GM12878 (cell line): ENCODE results near the gene CCDC27. TPM values are rescaled to one million over a fixed set of nuclear protein-coding genes. Genes with fewer than 3 reads are reported as not detected.
A peak's percentile ranks its signal among the peaks of the same experiment; 100 is the strongest.

ENCODE experiments used
- CBX5 ChIP-seq: sonication (generic); IDR thresholded peaks from 2 replicates; pipeline ENCODE4 v1.6.1; 2016; ENCODE audit warnings: low read depth, moderate library complexity, mild to moderate bottlenecking, inconsistent platforms
- CHD4 ChIP-seq: fragments of 200-600 bp; sonication (generic); IDR thresholded peaks from 2 replicates; pipeline ENCODE4 v1.6.1; 2016; ENCODE audit warnings: mild to moderate bottlenecking
- EP300 ChIP-seq, 2 experiments: fragments of 150-350 bp in 1 of 2; IDR thresholded peaks; 2 replicates each; pipeline ENCODE4 v1.6.1; 2011 to 2012; ENCODE audit warnings: low read depth in 2 of 2, low read length in 2 of 2, borderline replicate concordance in 1 of 2, improper control_type of control experiment in 1 of 2, inconsistent platforms in 1 of 2; ENCODE audit not compliant: control insufficient read depth in 1 of 2
- KAT2A ChIP-seq: conservative IDR thresholded peaks from 2 replicates; pipeline ENCODE4 v1.6.1; 2011; ENCODE audit warnings: low read depth, low read length; ENCODE audit not compliant: control insufficient read depth
- LARP7 ChIP-seq: fragments of 450-650 bp; IDR thresholded peaks from 2 replicates; pipeline ENCODE4 v1.6.1; 2017; ENCODE audit warnings: mild to moderate bottlenecking
- MEF2B ChIP-seq: fragments of 450-650 bp; IDR thresholded peaks from 2 replicates; pipeline ENCODE4 v1.6.1; 2018; ENCODE audit warnings: mild to moderate bottlenecking, moderate library complexity; ENCODE audit not compliant: partially characterized antibody, poor library complexity, severe bottlenecking
- NFXL1 ChIP-seq: fragments of 450-650 bp; IDR thresholded peaks from 2 replicates; pipeline ENCODE4 v1.6.1; 2017; ENCODE audit warnings: antibody characterized with exemption, mild to moderate bottlenecking, borderline replicate concordance
- PAX5 ChIP-seq: IDR thresholded peaks from 2 replicates; pipeline ENCODE4 v1.6.1; 2011; ENCODE audit warnings: low read depth, low read length, borderline replicate concordance
- PAX8 ChIP-seq: fragments of 450-650 bp; IDR thresholded peaks from 2 replicates; pipeline ENCODE4 v1.6.1; 2017; ENCODE audit warnings: mild to moderate bottlenecking, moderate library complexity
- POU2F2 ChIP-seq: IDR thresholded peaks from 3 replicates; pipeline ENCODE4 v1.6.1; 2011; ENCODE audit warnings: low read depth, mild to moderate bottlenecking, low read length, borderline replicate concordance
- RELA ChIP-seq: fragments of 450-650 bp; IDR thresholded peaks from 2 replicates; pipeline ENCODE4 v1.8.0; 2014; ENCODE audit warnings: borderline replicate concordance; ENCODE audit not compliant: partially characterized antibody
- SMARCA5 ChIP-seq: fragments of 450-650 bp; IDR thresholded peaks from 2 replicates; pipeline ENCODE4 v1.6.1; 2017; ENCODE audit warnings: mild to moderate bottlenecking
- SPI1 ChIP-seq: IDR thresholded peaks from 2 replicates; pipeline ENCODE4 v1.6.1; 2011; ENCODE audit warnings: low read depth, mild to moderate bottlenecking, low read length, moderate library complexity, borderline replicate concordance; ENCODE audit not compliant: insufficient read depth
- TARDBP ChIP-seq: IDR thresholded peaks from 2 replicates; pipeline ENCODE4 v1.6.1; 2016; ENCODE audit warnings: borderline replicate concordance
- USF2 ChIP-seq: IDR thresholded peaks from 2 replicates; pipeline ENCODE4 v1.6.1; 2011; ENCODE audit warnings: low read depth, low read length, improper control_type of control experiment, borderline replicate concordance
- WRNIP1 ChIP-seq: IDR thresholded peaks from 2 replicates; pipeline ENCODE4 v1.6.1; 2011; ENCODE audit warnings: low read depth, low read length, improper control_type of control experiment, borderline replicate concordance
- ZBED1 ChIP-seq: IDR thresholded peaks from 2 replicates; pipeline ENCODE4 v1.6.1; 2016; ENCODE audit warnings: borderline replicate concordance
- ZBTB40 ChIP-seq: fragments of 450-650 bp; IDR thresholded peaks from 2 replicates; pipeline ENCODE4 v1.6.1; 2016; ENCODE audit warnings: mild to moderate bottlenecking, moderate library complexity, borderline replicate concordance
- ZNF207 ChIP-seq: fragments of 450-650 bp; IDR thresholded peaks from 2 replicates; pipeline ENCODE4 v1.6.1; 2014; ENCODE audit warnings: antibody characterized with exemption, mild to moderate bottlenecking, borderline replicate concordance
- ZNF24 ChIP-seq: fragments of 450-650 bp; IDR thresholded peaks from 2 replicates; pipeline ENCODE4 v1.6.1; 2017; ENCODE audit warnings: antibody characterized with exemption, mild to moderate bottlenecking
- polyA plus RNA-seq, 11 experiments: library from polyadenylated mRNA; depleted of rRNA in 4 of 11; unstranded in 6 of 11; stranded (reverse) in 5 of 11; fragments of >200 nt; fragmentation: Nextera tagmentation in 4 of 11; fragmentation: Illumina TruSeq in 1 of 11; extraction: Ambion mirVana in 4 of 11; extraction: Trizol in 1 of 11; gene quantifications; 1 replicate in 1 of 11; 2 replicates in 10 of 11; pipeline versions ENCODE4 v1.2.1 to v1.2.3, GENCODE V29; 2011 to 2016; ENCODE audit warnings: inconsistent platforms in 2 of 11, missing spikeins in 2 of 11, low read depth in 1 of 11
- total RNA-seq, 4 experiments: library from RNA; depleted of rRNA in 3 of 4; stranded (reverse); fragments of >200 nt in 3 of 4; fragmentation: Illumina TruSeq in 1 of 4; extraction: Trizol in 1 of 4; gene quantifications; 2 replicates each; pipeline versions ENCODE4 v1.2.1 to v1.2.3, GENCODE V29; 2013 to 2021
- TF ChIP-seq, protein P1 (sequence below): fragments of 450-650 bp; IDR thresholded peaks from 2 replicates; pipeline ENCODE4 v1.6.1; 2018; ENCODE audit warnings: mild to moderate bottlenecking, low read depth, moderate library complexity; ENCODE audit not compliant: partially characterized antibody
- TF ChIP-seq, protein P2 (sequence below): IDR thresholded peaks from 2 replicates; pipeline ENCODE4 v1.6.1; 2011; ENCODE audit warnings: low read depth, mild to moderate bottlenecking, low read length, moderate library complexity, borderline replicate concordance; ENCODE audit errors: extremely low read depth

Gene CCDC27
- total and polyA plus RNA-seq, 10 of the 15 experiments (the other 5 are each of a cell fraction or from before 2014, with no cell fraction given), result 0.05 TPM; not detected in 9

DNA sequence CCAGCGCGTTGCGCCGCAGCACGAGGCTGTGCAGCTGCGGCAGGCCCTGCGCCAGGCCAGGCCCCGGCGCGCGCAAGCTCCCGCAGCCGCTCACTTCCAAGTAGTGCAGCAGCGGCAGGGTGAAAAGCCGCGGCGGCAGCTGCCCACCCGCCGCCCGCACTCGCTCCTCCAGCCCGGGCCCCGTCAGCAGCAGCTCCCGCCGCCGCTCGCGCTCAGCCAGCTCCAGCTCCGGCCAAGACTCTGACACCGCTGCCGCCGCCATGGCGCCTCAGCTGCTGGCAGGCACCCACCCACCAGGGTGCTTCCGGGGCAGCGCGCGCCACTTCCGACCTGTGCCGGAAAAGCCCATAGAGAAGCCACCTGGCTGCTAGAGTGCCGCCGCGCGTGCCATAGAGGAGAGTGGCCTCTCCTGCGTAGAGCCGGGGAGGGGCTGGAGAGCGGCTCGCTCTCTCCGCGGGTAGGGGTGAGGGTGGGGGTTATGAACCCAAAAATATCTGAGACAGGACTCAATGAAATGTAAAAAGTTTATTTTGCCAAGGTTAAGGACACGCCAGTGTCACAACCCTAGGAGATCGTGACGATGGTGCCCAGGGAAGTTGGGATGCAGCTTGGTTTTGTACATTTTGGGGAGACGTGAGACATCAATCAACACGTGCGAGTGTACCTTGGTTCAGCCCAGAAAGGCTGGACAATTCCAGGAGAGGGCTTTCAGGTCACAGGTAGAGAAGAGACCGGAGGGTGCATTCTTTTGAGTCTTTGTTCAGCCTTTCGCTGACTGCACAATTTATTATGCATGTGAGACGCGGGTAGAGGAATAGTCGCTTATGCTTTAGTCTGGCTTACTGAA, 44.2 kb downstream of the CCDC27 start, which contains the start of gene LRRC47 (continued):
- TF ChIP-seq EP300 (IDR thresholded peaks at IDR 0.05; ENCODE audit: borderline replicate concordance in 1 of 2, control insufficient read depth in 1 of 2, low read depth in 2 of 2, low read length in 2 of 2) (peak; percentile 8 to 34; a peak in 1 of 4 replicates), NFXL1 (no peak), PAX5 (no peak), ZBTB40 (peak; percentile 96), KAT2A (no peak), TARDBP (peak; percentile 90), SPI1 (no peak), ZNF24 (no peak), USF2 (no peak), CHD4 (no peak), MEF2B (peak; percentile 19), ZBED1 (no peak), LARP7 (peak; percentile 94), WRNIP1 (no peak), CBX5 (no peak), PAX8 (no peak), ZNF207 (peak; percentile 90; the same call in 1 of the 2 replicates), RELA (peak; percentile 26), SMARCA5 (peak; percentile 77; the same call in 1 of the 2 replicates), POU2F2 (peak; percentile 57; the same call in 2 of the 3 replicates)
- TF ChIP-seq, protein P1, sequence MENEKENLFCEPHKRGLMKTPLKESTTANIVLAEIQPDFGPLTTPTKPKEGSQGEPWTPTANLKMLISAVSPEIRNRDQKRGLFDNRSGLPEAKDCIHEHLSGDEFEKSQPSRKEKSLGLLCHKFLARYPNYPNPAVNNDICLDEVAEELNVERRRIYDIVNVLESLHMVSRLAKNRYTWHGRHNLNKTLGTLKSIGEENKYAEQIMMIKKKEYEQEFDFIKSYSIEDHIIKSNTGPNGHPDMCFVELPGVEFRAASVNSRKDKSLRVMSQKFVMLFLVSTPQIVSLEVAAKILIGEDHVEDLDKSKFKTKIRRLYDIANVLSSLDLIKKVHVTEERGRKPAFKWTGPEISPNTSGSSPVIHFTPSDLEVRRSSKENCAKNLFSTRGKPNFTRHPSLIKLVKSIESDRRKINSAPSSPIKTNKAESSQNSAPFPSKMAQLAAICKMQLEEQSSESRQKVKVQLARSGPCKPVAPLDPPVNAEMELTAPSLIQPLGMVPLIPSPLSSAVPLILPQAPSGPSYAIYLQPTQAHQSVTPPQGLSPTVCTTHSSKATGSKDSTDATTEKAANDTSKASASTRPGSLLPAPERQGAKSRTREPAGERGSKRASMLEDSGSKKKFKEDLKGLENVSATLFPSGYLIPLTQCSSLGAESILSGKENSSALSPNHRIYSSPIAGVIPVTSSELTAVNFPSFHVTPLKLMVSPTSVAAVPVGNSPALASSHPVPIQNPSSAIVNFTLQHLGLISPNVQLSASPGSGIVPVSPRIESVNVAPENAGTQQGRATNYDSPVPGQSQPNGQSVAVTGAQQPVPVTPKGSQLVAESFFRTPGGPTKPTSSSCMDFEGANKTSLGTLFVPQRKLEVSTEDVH, result peak; percentile 83
- TF ChIP-seq, protein P2, sequence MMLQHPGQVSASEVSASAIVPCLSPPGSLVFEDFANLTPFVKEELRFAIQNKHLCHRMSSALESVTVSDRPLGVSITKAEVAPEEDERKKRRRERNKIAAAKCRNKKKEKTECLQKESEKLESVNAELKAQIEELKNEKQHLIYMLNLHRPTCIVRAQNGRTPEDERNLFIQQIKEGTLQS, result no peak
